WTC11 (cell line): Measurements from ENCODE around the gene CTSK.

Experiments
- ATF1 ChIP-seq: sonication (generic); formaldehyde crosslinking; IDR thresholded peaks from 2 replicates; pipeline ENCODE4 v1.8.1; 2023; ENCODE audit warnings: mild to moderate bottlenecking, moderate library complexity, missing genetic modification reagents
- MLX ChIP-seq: sonication (generic); formaldehyde crosslinking; IDR thresholded peaks from 2 replicates; pipeline ENCODE4 v1.8.1; 2023; ENCODE audit warnings: mild to moderate bottlenecking, missing genetic modification reagents, moderate library complexity
- ZNF425 ChIP-seq: fragments of 250-450 bp; sonication (Bioruptor Pico); conservative IDR thresholded peaks from 2 replicates; pipeline ENCODE4 v1.9.0; 2021; ENCODE audit warnings: mild to moderate bottlenecking

- TF ChIP-seq ZNF425 (CRISPR knock-in tag) (no peak), ATF1 (CRISPR knock-in tag) (no peak), MLX (no peak)
These were observed 24.5 kb upstream of the CTSK start for GRCh38 chr1:150832597-150832996.
